Inflammatory macrophage (primary cell): ENCODE results near the gene CPSF7.
"Not testable (repeated sequence)": the region's sequence is repeated elsewhere in the genome, so short reads cannot be mapped to it uniquely, and the experiment has no call there.

Experiments used
- DNase-seq, 2 donors: peaks; one replicate each; pipeline ENCODE4 v3.0.0-alpha.2; 2020 to 2022

Gene CPSF7

DNA sequence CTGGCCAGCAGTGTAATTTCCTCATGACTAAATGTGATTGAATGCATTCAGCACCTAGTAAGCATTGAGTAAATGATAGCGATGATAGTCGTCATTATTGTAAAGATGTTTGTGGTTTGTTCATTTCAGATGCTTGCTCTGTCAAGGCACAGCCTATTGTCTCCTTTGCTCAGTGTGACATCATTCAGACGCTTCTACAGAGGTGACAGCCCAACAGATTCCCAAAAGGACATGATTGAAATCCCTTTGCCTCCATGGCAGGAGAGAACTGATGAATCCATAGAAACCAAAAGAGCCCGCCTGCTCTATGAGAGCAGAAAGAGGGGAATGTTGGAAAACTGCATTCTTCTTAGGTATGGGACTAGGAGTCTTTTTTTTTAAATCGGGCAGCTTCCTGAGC is 7.7 kb upstream of the CPSF7 start:
- no peak for DNase-seq

DNA sequence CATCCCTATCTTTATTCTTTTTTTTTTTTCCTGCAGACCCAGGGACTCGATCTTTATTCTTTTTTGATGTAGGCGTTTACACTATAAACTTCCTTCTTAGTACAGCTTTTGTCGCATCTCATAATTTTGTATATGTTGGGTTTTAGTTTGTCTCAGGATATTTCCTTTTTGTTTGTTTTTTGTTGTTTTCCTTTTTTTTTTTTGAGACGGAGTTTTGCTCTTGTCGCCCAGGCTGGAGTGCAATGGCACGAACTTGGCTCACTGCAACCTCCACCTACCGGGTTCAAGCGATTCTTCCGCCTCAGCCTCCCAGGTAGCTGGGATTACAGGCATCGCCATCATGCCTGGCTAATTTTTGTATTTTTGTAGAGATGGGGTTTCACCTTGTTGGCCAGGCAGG is 1.1 kb upstream of the CPSF7 start:
- not testable (repeated sequence) for DNase-seq

GRCh38 chr11:61429346-61429690 is 457 bp downstream of the CPSF7 start:
- peak; percentile 21 to 44 for DNase-seq

- no peak for DNase-seq
Observed at GRCh38 chr11:61425367-61426131, 4.2 kb downstream of the CPSF7 start.

DNA sequence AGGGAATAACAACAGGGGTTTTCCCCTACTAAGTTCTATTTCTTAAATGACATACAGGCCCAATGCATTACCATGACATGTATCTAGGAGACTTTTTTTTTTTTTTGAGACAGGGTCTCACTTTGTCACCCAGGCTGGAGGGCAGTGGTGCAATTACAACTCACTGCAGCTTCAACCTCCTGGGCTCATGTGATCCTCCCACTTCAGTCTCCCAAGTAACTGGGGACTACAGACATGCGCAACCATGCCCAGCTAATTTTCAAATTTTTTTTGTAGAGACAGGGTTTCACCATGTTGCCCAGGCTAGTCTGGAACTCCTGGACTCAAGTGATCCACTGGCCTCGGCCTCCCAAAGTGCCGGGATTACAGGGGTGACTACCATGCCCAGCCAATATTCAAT is 7.5 kb downstream of the CPSF7 start:
- peak in 1 of 2 donors; percentile 53 for DNase-seq

DNA sequence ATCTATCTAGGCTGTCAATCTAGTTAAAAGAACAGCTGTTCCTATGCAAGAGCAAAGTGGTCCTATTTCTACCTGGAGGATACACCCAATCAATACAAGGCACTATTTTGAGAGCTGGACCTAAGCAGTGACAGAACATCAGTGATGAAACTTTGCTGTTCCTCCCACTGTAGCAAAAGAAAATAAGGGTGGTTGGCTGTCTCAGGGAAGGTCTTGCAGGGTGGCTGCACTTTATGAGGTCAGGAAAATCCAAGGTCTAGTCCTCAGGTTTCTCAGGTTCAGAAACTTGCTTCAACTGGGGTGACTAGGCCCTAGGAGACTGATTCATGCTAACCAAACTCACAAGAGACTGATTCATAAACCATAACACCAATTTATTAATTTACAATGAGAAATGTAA is 11.6 kb downstream of the CPSF7 start:
- peak; percentile 24 to 51 for DNase-seq

- DNase-seq = peak; percentile 86 to 88
Observed at GRCh38 chr11:61417670-61418069, 12.1 kb downstream of the CPSF7 start.

GRCh38 chr11:61416941-61417340 is 12.8 kb downstream of the CPSF7 start:
- no peak for DNase-seq

DNA sequence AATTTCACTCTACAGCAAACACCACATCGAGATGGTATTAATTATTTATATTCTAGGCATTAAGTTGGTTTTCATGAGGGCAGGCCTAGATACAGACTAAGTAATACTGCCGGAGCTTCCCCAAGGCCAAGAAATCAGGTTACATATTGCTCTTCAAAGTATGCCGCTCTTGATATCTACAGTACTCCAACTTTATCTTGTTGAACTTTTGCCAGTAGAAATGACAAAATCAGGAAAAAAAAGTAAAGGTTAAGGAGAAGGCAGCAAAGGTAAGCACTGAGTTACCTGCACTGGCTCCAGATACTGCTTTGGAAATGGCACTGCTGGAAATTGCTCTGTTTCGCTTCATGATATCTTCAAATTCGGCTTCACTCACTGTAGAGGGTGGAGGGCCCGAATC is 14.4 kb downstream of the CPSF7 start:
- no peak for DNase-seq

- no peak for DNase-seq
Observed at GRCh38 chr11:61414547-61414946, 15.2 kb downstream of the CPSF7 start.

GRCh38 chr11:61413496-61413895 is 16.3 kb downstream of the CPSF7 start:
- no peak for DNase-seq

DNA sequence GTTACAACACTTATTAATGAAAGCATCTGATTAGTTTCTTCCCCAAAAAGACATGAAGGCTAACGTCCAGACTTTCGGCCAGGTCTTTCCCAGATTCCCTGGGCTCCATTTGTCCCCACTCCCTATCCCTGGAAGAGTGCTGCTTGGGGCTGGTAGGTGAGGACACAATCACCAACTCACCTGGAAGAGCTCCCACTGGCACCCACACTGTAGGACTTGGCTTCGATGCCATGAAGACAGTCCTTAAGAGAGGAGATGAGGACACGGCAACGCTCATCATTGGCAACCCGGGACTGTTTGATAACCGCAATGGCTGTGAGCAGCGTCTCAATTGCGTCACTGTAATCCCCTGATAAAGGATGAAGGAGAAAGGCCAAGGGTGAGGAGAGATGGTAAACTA is 18.2 kb downstream of the CPSF7 start:
- no peak for DNase-seq

DNA sequence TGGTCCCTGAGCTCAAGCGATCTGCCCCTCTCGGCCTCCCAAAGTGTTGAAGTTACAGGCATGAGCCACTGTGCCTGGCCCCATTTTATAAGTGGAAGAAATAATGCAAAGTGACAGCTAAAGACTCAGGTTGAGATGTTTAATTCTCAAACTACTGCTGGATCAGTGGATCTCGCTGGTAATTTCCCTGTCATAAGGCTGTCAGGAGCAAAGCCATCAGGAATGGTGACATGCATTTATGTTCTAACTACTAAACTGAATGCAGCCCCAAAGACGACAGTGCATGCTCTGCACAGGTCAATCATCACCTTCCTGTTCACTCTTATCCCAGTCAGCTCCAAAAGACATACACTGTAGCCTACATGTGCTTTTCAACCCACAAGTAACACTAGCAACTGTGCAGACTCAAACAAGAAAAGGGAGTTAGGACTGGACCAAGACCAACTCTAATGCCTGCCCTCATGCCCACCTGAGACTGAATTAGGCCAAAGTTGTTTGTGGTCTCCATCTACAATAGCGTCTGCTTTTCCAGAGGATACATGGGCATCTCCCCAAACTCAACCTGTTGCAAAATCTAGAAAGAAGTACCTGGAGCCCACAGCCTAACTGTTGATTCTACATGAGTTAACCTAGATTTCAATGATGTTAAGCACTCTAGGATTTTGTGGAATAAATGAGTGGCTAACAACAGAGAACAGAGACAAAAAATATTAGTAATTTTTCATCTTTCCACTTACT is 22.6 kb downstream of the CPSF7 start:
- no peak for DNase-seq

- DNase-seq = no peak
Observed at GRCh38 chr11:61406067-61406466, 23.7 kb downstream of the CPSF7 start.

GRCh38 chr11:61404641-61405040 is 25.1 kb downstream of the CPSF7 start:
- no peak for DNase-seq

- no peak for DNase-seq
Observed at GRCh38 chr11:61404103-61404502, 25.7 kb downstream of the CPSF7 start.

GRCh38 chr11:61403658-61404057 is 26.1 kb downstream of the CPSF7 start:
- DNase-seq = peak; percentile 69 to 79

DNA sequence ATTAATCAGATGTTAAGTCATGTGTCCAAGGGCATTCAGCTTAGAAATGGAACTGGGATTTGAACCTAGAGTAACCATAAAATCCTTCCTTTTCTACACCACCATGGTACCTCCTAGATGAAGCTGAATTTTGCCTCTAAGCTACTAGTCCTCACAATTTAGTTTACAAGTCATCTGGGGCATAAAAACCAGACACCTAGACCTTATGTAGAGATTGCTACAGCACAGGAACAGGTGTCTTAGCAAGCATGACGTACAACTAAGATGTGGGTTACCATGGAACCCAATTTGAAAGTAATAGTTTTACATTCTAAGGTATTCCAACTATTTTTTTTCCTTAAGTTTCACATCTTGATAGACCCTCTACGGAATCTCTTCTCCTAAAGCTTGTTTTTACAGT is 28.2 kb downstream of the CPSF7 start:
- DNase-seq = no peak

GRCh38 chr11:61401173-61401572 is 28.6 kb downstream of the CPSF7 start:
- DNase-seq = no peak

DNA sequence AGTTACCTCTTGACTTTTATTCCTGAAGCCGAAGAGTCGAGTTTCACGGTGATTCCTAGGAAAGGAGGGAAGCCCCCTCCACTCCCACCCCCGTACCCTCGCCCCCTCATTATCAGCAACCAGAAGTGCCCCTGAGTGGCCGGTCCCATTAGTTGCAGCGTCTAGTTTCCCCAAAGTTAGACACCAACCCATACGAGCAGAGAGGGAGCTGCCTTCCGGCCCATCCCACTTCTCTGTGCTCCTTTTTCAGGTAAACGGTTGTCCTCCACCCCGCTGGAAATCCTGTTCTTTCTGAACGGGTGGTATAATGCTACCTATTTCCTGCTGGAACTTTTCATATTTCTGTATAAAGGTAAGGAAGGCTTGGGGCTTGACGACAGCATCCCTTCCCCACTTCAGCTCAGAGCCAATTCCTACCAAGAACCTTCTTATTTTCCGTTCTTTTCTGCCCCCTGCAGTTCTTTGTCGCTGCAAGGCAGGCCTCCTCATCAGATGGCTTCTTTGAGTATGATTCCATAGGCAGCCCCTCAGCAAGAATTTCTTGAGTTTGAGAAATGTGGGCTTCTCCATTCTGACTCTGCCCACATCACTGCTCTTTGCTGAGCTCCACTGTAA is 36.7 kb downstream of the CPSF7 start:
- DNase-seq = peak in 1 of 2 donors; percentile 13

GRCh38 chr11:61390161-61390560 is 39.6 kb downstream of the CPSF7 start:
- DNase-seq = peak; percentile 25 to 28

DNA sequence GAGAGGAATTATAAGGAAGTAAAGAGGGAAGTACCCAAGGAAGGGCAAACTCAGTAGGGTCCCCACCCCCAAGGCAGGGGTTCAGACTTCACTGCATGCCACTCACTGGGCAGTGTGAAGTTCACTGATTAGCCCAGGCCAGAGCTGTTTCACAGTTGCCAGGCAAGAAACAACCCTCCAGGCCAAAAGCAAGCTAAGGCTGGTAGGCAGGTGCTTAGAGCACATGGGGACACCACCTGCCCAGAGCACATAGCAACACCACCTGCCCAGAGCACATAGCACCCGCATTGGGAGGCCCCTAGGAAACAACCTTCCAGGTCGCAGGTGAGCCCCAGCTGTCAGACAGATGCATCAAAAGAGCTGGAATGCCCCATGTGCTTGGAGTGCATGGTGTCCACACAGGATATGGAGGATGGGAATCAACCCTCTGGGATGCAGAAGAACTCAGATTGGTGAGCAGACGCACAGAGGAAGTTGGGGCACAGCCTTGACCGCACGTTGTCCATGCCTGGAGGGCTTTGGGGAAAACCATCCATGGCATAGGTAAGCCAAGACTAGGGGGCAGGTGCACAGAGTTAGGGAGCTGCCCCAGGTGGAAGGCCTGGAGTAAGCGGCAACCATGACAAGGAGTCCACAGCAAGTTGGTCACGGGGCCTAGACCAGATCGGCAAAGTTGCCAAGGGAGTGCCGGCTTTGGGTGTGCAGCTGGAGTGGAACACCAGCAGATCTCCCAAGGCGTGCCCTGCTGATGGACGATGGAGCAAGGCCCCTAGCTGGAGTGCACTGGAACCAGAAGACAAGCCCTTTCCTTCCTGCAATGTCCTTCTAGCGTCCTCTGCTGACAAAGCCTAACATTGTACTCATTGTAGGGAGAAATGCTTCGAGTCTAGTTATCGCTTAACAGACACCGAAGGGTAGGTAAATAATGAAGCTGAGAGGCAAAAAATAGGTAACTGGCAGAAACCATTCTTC is 45.2 kb downstream of the CPSF7 start:
- peak; percentile 25 to 48 for DNase-seq

DNA sequence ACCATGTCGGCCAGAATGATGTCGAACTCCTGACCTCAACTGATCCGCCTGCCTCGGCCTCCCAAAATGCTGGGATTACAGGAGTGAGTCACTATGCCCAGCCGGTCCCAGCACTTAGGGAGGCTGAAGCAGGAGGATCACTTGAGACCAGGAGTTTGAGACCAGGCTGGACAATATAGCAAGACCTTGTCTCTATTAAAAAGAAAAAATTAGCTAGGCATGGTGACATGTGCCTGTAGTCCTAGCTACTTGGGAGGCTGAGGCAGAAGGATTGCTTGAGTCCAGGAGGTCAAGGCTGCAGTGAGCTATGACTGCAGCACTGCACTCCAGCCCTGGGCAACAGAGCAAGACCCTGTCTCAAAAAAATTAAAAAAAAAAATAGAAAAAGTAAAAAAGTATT is 45.9 kb downstream of the CPSF7 start:
- DNase-seq = not testable (repeated sequence)
